Measurements from ENCODE around the gene TNFRSF17.

TNFRSF17 gene

GRCh38 chr16:12009462-12009861, 44.5 kb downstream of the TNFRSF17 start:
- no peak for DNase-seq

- DNase-seq: no peak
Observed at GRCh38 chr16:12009922-12010321, 44.9 kb downstream of the TNFRSF17 start.

GRCh38 chr16:12010388-12011251, 45.6 kb downstream of the TNFRSF17 start:
- no peak for DNase-seq

- no peak for DNase-seq
Observed at GRCh38 chr16:12011565-12011964, 46.6 kb downstream of the TNFRSF17 start.

- DNase-seq: no peak
Observed at GRCh38 chr16:12016291-12016947, 51.4 kb downstream of the TNFRSF17 start.

GRCh38 chr16:12017558-12017957, 52.5 kb downstream of the TNFRSF17 start:
- no peak for DNase-seq

Data from stimulated activated CD4-positive, alpha-beta T cell treated with anti-CD3 and anti-CD28 coated beads, Interleukin-15, amount 100 ng/mL, for 24 hours (primary cell).